GM11168 (cell line): ENCODE results near the gene GUCY1A2.
"Not testable (repeated sequence)": the region's sequence is repeated elsewhere in the genome, so short reads cannot be mapped to it uniquely, and the experiment has no call there.

Source experiments
- in situ Hi-C: fragments of 300-500 bp; cut with MboI; formaldehyde crosslinking; loops from one replicate; pipeline ENCODE4 v1.12.0; 2022; ENCODE audit warnings: low sequenced_read_pairs; ENCODE audit not compliant: unreplicated experiment

GUCY1A2 gene

GRCh38 chr11:106854429-106854828, 163.8 kb downstream of the GUCY1A2 start:
- in situ Hi-C loops, result no loop called here

GRCh38 chr11:106853850-106854401, 164.3 kb downstream of the GUCY1A2 start:
- in situ Hi-C loops, result no loop called here

GRCh38 chr11:106852779-106853178, 165.5 kb downstream of the GUCY1A2 start:
- in situ Hi-C loops, result no loop called here

- in situ Hi-C loops, result no loop called here
Measured at GRCh38 chr11:106848526-106848925, 169.8 kb downstream of the GUCY1A2 start.

GRCh38 chr11:106842134-106842533, 176.1 kb downstream of the GUCY1A2 start:
- in situ Hi-C loops, result no loop called here

GRCh38 chr11:106840947-106841346, 177.3 kb downstream of the GUCY1A2 start:
- in situ Hi-C loops, result no loop called here

- in situ Hi-C loops, result no loop called here
Measured at GRCh38 chr11:106840146-106840545, 178.1 kb downstream of the GUCY1A2 start.

GRCh38 chr11:106834567-106834966, 183.7 kb downstream of the GUCY1A2 start:
- in situ Hi-C loops, result no loop called here

GRCh38 chr11:106828976-106829375, 189.3 kb downstream of the GUCY1A2 start:
- in situ Hi-C loops, result no loop called here

- in situ Hi-C loops, result no loop called here
Measured at GRCh38 chr11:106828576-106828975, 189.7 kb downstream of the GUCY1A2 start.

GRCh38 chr11:106827687-106828086, 190.6 kb downstream of the GUCY1A2 start:
- in situ Hi-C loops, result no loop called here

GRCh38 chr11:106826558-106826957, 191.7 kb downstream of the GUCY1A2 start:
- in situ Hi-C loops, result not testable (repeated sequence)

GRCh38 chr11:106821826-106822225, 196.4 kb downstream of the GUCY1A2 start:
- in situ Hi-C loops, result no loop called here

- in situ Hi-C loops, result no loop called here
Measured at GRCh38 chr11:106821291-106821690, 197.0 kb downstream of the GUCY1A2 start.

GRCh38 chr11:106818443-106818842, 199.8 kb downstream of the GUCY1A2 start:
- in situ Hi-C loops, result no loop called here

GRCh38 chr11:106815209-106815608, 203.1 kb downstream of the GUCY1A2 start:
- in situ Hi-C loops, result no loop called here

GRCh38 chr11:106813806-106814205, 204.5 kb downstream of the GUCY1A2 start:
- in situ Hi-C loops, result no loop called here

- in situ Hi-C loops, result no loop called here
Measured at GRCh38 chr11:106794058-106794457, 224.2 kb downstream of the GUCY1A2 start.

GRCh38 chr11:106789406-106789805, 228.9 kb downstream of the GUCY1A2 start:
- in situ Hi-C loops, result no loop called here

GRCh38 chr11:106787454-106787853, 230.8 kb downstream of the GUCY1A2 start:
- in situ Hi-C loops, result no loop called here

GRCh38 chr11:106785913-106786650, 232.2 kb downstream of the GUCY1A2 start:
- in situ Hi-C loops, result no loop called here

GRCh38 chr11:106777302-106777701, 241.0 kb downstream of the GUCY1A2 start:
- in situ Hi-C loops, result not testable (repeated sequence)
